ENCODE results near the gene FLT1.
A peak's percentile ranks its signal among the peaks of the same experiment; 100 is the strongest.

Gene FLT1

GRCh38 chr13:28488376-28489005 lies 6.4 kb downstream of the FLT1 start:
- DNase-seq (ENCODE audit: low read depth), result no peak

GRCh38 chr13:28485996-28486543 lies 8.9 kb downstream of the FLT1 start:
- no peak for DNase-seq (ENCODE audit: low read depth)

- DNase-seq (ENCODE audit: low read depth), result no peak
Observed at GRCh38 chr13:28485551-28485950, 9.4 kb downstream of the FLT1 start.

GRCh38 chr13:28485097-28485496 lies 9.8 kb downstream of the FLT1 start:
- DNase-seq (ENCODE audit: low read depth), result no peak

- no peak for DNase-seq (ENCODE audit: low read depth)
Observed at GRCh38 chr13:28483313-28483931, 11.5 kb downstream of the FLT1 start.

- DNase-seq (ENCODE audit: low read depth), result no peak
Observed at GRCh38 chr13:28479005-28479404, 15.9 kb downstream of the FLT1 start.

GRCh38 chr13:28478127-28478526 lies 16.8 kb downstream of the FLT1 start:
- peak; percentile 72 for DNase-seq (ENCODE audit: low read depth)

- no peak for DNase-seq (ENCODE audit: low read depth)
Observed at GRCh38 chr13:28477709-28477973, 17.3 kb downstream of the FLT1 start.

- DNase-seq (ENCODE audit: low read depth), result no peak
Observed at GRCh38 chr13:28476919-28477708, 17.8 kb downstream of the FLT1 start.

GRCh38 chr13:28475916-28476725 lies 18.8 kb downstream of the FLT1 start:
- peak; percentile 83 for DNase-seq (ENCODE audit: low read depth)

GRCh38 chr13:28474491-28475134 lies 20.3 kb downstream of the FLT1 start:
- no peak for DNase-seq (ENCODE audit: low read depth)

GRCh38 chr13:28473044-28473443 lies 21.9 kb downstream of the FLT1 start:
- DNase-seq (ENCODE audit: low read depth), result no peak

GRCh38 chr13:28471421-28471820 lies 23.5 kb downstream of the FLT1 start:
- no peak for DNase-seq (ENCODE audit: low read depth)

GRCh38 chr13:28470296-28470695 lies 24.6 kb downstream of the FLT1 start:
- no peak for DNase-seq (ENCODE audit: low read depth)

- no peak for DNase-seq (ENCODE audit: low read depth)
Observed at GRCh38 chr13:28469316-28469715, 25.6 kb downstream of the FLT1 start.

GRCh38 chr13:28468023-28468915 lies 26.7 kb downstream of the FLT1 start:
- DNase-seq (ENCODE audit: low read depth), result no peak

- no peak for DNase-seq (ENCODE audit: low read depth)
Observed at GRCh38 chr13:28467034-28467433, 27.9 kb downstream of the FLT1 start.

- no peak for DNase-seq (ENCODE audit: low read depth)
Observed at GRCh38 chr13:28466151-28466550, 28.8 kb downstream of the FLT1 start.

- DNase-seq (ENCODE audit: low read depth), result no peak
Observed at GRCh38 chr13:28464861-28465460, 30.0 kb downstream of the FLT1 start.

GRCh38 chr13:28463481-28463880 lies 31.4 kb downstream of the FLT1 start:
- no peak for DNase-seq (ENCODE audit: low read depth)
